HepG2 (cell line): ENCODE results near the gene ITGAE. TPM values are rescaled to one million over a fixed set of nuclear protein-coding genes. Genes with fewer than 3 reads are reported as not detected.

ENCODE experiments used
- DBP ChIP-seq: sonication (generic); formaldehyde crosslinking; IDR thresholded peaks from 2 replicates; pipeline ENCODE4 v1.4.0; 2020; ENCODE audit warnings: missing genetic modification reagents; ENCODE audit errors: not compliant biosample characterization
- GATAD1 ChIP-seq: IDR thresholded peaks from 2 replicates; pipeline ENCODE4 v1.6.1; 2016; ENCODE audit warnings: missing genetic modification reagents, missing compliant biosample characterization
- LCORL ChIP-seq, 2 experiments: fragments of 450-650 bp in 1 of 2; sonication (generic) in 1 of 2; formaldehyde crosslinking in 1 of 2; IDR thresholded peaks; 2 replicates each; pipeline versions ENCODE4 v1.5.0 to v1.6.1; 2017 to 2020; ENCODE audit warnings: antibody characterized with exemption in 1 of 2, missing genetic modification reagents in 1 of 2
- NFYB ChIP-seq: sonication (generic); formaldehyde crosslinking; IDR thresholded peaks from 2 replicates; pipeline ENCODE4 v1.4.0; 2020; ENCODE audit warnings: missing genetic modification reagents
- TAF15 ChIP-seq: fragments of 200-400 bp; formaldehyde crosslinking; IDR thresholded peaks from one replicate; pipeline ENCODE4 v1.6.1; 2018; ENCODE audit warnings: mild to moderate bottlenecking, low read depth, low read length; ENCODE audit not compliant: poor library complexity, severe bottlenecking
- TFDP2 ChIP-seq: sonication (generic); formaldehyde crosslinking; IDR thresholded peaks from 2 replicates; pipeline ENCODE4 v1.4.0; 2020; ENCODE audit warnings: missing genetic modification reagents
- THAP7 ChIP-seq: sonication (generic); formaldehyde crosslinking; IDR thresholded peaks from 2 replicates; pipeline ENCODE4 v1.8.1; 2023; ENCODE audit warnings: mild to moderate bottlenecking, missing genetic modification reagents
- ZC3H13 ChIP-seq: sonication (generic); formaldehyde crosslinking; IDR thresholded peaks from 2 replicates; pipeline ENCODE4 v1.8.1; 2023; ENCODE audit warnings: mild to moderate bottlenecking, missing genetic modification reagents, moderate library complexity
- ZNF34 ChIP-seq: sonication (generic); formaldehyde crosslinking; IDR thresholded peaks from 2 replicates; pipeline ENCODE4 v1.4.0; 2020; ENCODE audit warnings: mild to moderate bottlenecking, missing genetic modification reagents, borderline replicate concordance
- ZNF747 ChIP-seq: sonication (generic); formaldehyde crosslinking; IDR thresholded peaks from 2 replicates; pipeline ENCODE4 v1.8.1; 2023; ENCODE audit warnings: missing genetic modification reagents, mild to moderate bottlenecking, borderline replicate concordance
- polyA plus RNA-seq, 8 experiments: library from polyadenylated mRNA; depleted of rRNA in 3 of 8; stranded (reverse) in 7 of 8; unstranded in 1 of 8; fragments of >200 nt; fragmentation: Illumina TruSeq in 4 of 8; extraction: Trizol in 4 of 8; gene quantifications; 2 replicates each; pipeline versions ENCODE4 v1.2.1 to v1.2.3, GENCODE V29; 2011 to 2016; ENCODE audit warnings: low read depth in 4 of 8, missing spikeins in 1 of 8, mixed read lengths in 1 of 8; ENCODE audit not compliant: insufficient read depth in 1 of 8
- total RNA-seq, 5 experiments: library from RNA; depleted of rRNA; stranded (reverse); fragments of >200 nt; fragmentation: Illumina TruSeq; extraction: Trizol; gene quantifications; 2 replicates each; pipeline ENCODE4 v1.2.3, GENCODE V29; 2016; ENCODE audit warnings: low read depth in 1 of 5

Gene ITGAE
- total and polyA plus RNA-seq, 2 of the 13 experiments (the other 11 are each of a cell fraction or from before 2014, with no cell fraction given), result 42.3 to 49.0 TPM

GRCh38 chr17:3802461-3803307, 1.7 kb upstream of the ITGAE start (continued):
- TF ChIP-seq ZC3H13 (CRISPR knock-in tag) (peak; percentile 79), DBP (CRISPR knock-in tag) (no peak), GATAD1 (CRISPR knock-in tag) (peak; percentile 73), NFYB (CRISPR knock-in tag) (no peak), LCORL (IDR thresholded peaks at IDR 0.05) (peak; percentile 97), LCORL (CRISPR knock-in tag; IDR thresholded peaks at IDR 0.05) (peak; percentile 99), TAF15 (no peak), ZNF747 (peak; percentile 67; the same call in 1 of the 2 replicates), TFDP2 (CRISPR knock-in tag) (peak; percentile 52), THAP7 (no peak), ZNF34 (CRISPR knock-in tag) (no peak)
